ENCODE data around the gene AHRR. TPM values are rescaled to one million over a fixed set of nuclear protein-coding genes. Genes with fewer than 3 reads are reported as not detected.
A peak's percentile ranks its signal among the peaks of the same experiment; 100 is the strongest.
"Not testable (repeated sequence)": the region's sequence is repeated elsewhere in the genome, so short reads cannot be mapped to it uniquely, and the experiment has no call there.

AHRR gene
- total RNA-seq, 1 donor from 2014 or later, result 10.5 TPM

DNA sequence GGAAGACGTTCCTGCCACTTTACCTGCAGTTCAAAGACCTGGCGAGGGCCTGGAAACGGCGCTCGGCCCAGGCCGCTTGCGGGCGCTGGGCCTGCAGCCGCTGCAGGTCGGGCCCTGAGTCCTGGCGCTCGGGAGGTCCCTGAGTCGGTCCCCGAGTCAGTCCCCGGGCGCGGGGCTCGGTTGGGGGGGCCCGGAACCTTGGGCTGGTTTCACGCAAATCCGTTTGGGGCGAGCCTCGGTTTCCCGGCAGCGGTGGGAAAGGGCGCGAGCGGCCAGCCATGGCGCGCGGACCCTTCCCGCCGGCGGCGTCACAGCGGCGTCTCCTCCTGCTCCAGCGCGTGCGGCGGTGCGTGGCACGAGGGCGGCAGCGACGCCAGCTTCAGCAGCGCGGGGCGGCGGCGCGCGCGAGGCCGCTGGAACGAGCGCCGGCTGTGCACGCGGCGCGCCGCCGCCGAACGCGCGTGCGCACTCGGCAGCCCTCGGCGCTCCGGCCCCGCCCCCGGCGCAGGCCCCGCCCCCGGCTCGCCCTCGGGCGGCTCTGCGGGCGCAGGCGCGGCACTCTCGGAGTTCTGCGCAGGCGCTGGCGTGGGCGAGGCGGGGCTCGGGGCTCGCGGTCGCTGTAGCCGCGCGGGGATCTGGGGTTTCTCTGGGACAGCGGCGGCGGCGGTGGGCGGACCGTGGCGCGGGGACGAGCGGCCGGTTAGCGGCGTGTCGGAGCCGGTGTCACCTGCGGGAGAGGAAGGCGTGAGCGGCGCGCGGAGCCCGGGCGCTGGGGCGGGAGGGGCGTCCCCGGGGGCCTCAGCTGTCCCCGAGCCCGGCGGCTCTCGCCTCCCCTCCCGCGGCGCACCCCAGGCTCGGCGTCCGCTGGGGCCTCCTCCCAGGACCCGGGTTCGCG lies 151.4 kb downstream of the AHRR start:
- Mint-ChIP-seq H3K4me1 (ENCODE audit: low read depth, unreplicated experiment) (peaks cover 4% of the 10 kb centered on the region), H3K4me3 (ENCODE audit: unreplicated experiment) (peak overlapping the region; percentile 74), H3K27me3 (ENCODE audit: low read depth, unreplicated experiment) (peaks cover 8% of the 10 kb centered on the region), H3K9me3 (ENCODE audit: unreplicated experiment) (no peaks in the 10 kb centered on the region), H3K36me3 (ENCODE audit: low read depth, unreplicated experiment) (peaks cover 8% of the 10 kb centered on the region), H3K27ac (ENCODE audit: unreplicated experiment) (no peak overlapping the region)
- peaks cover 17% of the 10 kb centered on the region for H3K4me1 ChIP-seq (ENCODE audit: insufficient read depth, low read length)
- peak overlapping the region; percentile 73 for H3K27ac ChIP-seq (ENCODE audit: low read depth, low read length)
- peaks cover 8% of the 10 kb centered on the region for H3K36me3 ChIP-seq (ENCODE audit: insufficient read depth, low read length)
- H3K27me3 ChIP-seq (ENCODE audit: insufficient read depth, low read length), result peaks cover 6% of the 10 kb centered on the region
- peak overlapping the region; percentile 78 for H3K4me3 ChIP-seq (ENCODE audit: insufficient read depth, low read depth, low read length)
- peak overlapping the region; percentile 88 for H3K9ac ChIP-seq (ENCODE audit: low read length)
- peak overlapping the region; percentile 63 for H2AFZ ChIP-seq (ENCODE audit: low read depth, low read length)
- peaks cover 28% of the 10 kb centered on the region for H4K20me1 ChIP-seq (ENCODE audit: insufficient read depth, low read length)
- TF ChIP-seq CTCF (IDR thresholded peaks at IDR 0.05; ENCODE audit: insufficient read depth, low read depth, low read length) (no peak), EZH2 (IDR thresholded peaks at IDR 0.05; ENCODE audit: insufficient read depth, low read length) (no peak)
- peak overlapping the region; percentile 98 for H3K4me2 ChIP-seq (ENCODE audit: low read length)
- FAIRE-seq (no peak), DNase-seq (ENCODE audit: low read depth) (peak; percentile 50)
- peaks cover 20% of the 10 kb centered on the region for H3K79me2 ChIP-seq (ENCODE audit: insufficient read depth, low read length)
- H3K9me3 ChIP-seq (ENCODE audit: insufficient read depth, low read depth, low read length), result no peaks in the 10 kb centered on the region

- peaks cover 20% of the 10 kb centered on the region for H3K79me2 ChIP-seq (ENCODE audit: insufficient read depth, low read length)
- TF ChIP-seq EZH2 (IDR thresholded peaks at IDR 0.05; ENCODE audit: insufficient read depth, low read length), result no peak
- no peak for TF ChIP-seq CTCF (IDR thresholded peaks at IDR 0.05; ENCODE audit: insufficient read depth, low read depth, low read length)
- H3K9ac ChIP-seq (ENCODE audit: low read length), result peak overlapping the region; percentile 82
- H3K27ac ChIP-seq (ENCODE audit: low read depth, low read length), result peak overlapping the region; percentile 19
- H2AFZ ChIP-seq (ENCODE audit: low read depth, low read length), result no peak overlapping the region
- peaks cover 17% of the 10 kb centered on the region for H3K4me1 ChIP-seq (ENCODE audit: insufficient read depth, low read length)
- FAIRE-seq (no peak), DNase-seq (ENCODE audit: low read depth) (peak; percentile 32)
- Mint-ChIP-seq H3K27me3 (ENCODE audit: low read depth, unreplicated experiment) (peaks cover 8% of the 10 kb centered on the region), H3K4me1 (ENCODE audit: low read depth, unreplicated experiment) (peaks cover 4% of the 10 kb centered on the region), H3K4me3 (ENCODE audit: unreplicated experiment) (peak overlapping the region; percentile 87), H3K36me3 (ENCODE audit: low read depth, unreplicated experiment) (peaks cover 7% of the 10 kb centered on the region), H3K27ac (ENCODE audit: unreplicated experiment) (no peak overlapping the region), H3K9me3 (ENCODE audit: unreplicated experiment) (no peaks in the 10 kb centered on the region)
- peaks cover 28% of the 10 kb centered on the region for H4K20me1 ChIP-seq (ENCODE audit: insufficient read depth, low read length)
- H3K36me3 ChIP-seq (ENCODE audit: insufficient read depth, low read length), result peaks cover 8% of the 10 kb centered on the region
- H3K9me3 ChIP-seq (ENCODE audit: insufficient read depth, low read depth, low read length), result no peaks in the 10 kb centered on the region
- H3K4me3 ChIP-seq (ENCODE audit: insufficient read depth, low read depth, low read length), result peak overlapping the region; percentile 64
- H3K27me3 ChIP-seq (ENCODE audit: insufficient read depth, low read length), result peaks cover 6% of the 10 kb centered on the region
- peak overlapping the region; percentile 93 for H3K4me2 ChIP-seq (ENCODE audit: low read length)
These were observed 152.2 kb downstream of the AHRR start for GRCh38 chr5:473551-474192.

DNA sequence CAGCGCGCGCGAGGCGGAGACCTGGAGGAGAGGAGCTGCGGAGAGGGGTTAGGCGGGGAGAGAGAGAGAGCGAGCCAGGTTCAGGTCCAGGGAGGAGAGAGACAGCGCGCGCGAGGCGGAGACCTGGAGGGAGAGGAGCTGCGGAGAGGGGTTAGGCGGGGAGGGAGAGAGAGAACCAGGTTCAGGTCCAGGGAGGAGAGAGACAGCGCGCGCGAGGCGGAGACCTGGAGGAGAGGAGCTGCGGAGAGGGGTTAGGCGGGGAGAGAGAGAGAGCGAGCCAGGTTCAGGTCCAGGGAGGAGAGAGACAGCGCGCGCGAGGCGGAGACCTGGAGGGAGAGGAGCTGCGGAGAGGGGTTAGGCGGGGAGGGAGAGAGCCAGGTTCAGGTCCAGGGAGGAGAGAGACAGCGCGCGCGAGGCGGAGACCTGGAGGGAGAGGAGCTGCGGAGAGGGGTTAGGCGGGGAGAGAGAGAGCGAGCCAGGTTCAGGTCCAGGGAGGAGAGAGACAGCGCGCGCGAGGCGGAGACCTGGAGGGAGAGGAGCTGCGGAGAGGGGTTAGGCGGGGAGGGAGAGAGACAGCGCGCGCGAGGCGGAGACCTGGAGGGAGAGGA lies 152.8 kb downstream of the AHRR start:
- not testable (repeated sequence) for H3K4me1 Mint-ChIP-seq (ENCODE audit: low read depth, unreplicated experiment); H3K27ac Mint-ChIP-seq (ENCODE audit: unreplicated experiment); H3K36me3 Mint-ChIP-seq (ENCODE audit: low read depth, unreplicated experiment); DNase-seq (ENCODE audit: low read depth); H3K27me3 ChIP-seq (ENCODE audit: insufficient read depth, low read length); H3K27me3 Mint-ChIP-seq (ENCODE audit: low read depth, unreplicated experiment); FAIRE-seq; H3K9me3 ChIP-seq (ENCODE audit: insufficient read depth, low read depth, low read length); H2AFZ ChIP-seq (ENCODE audit: low read depth, low read length); H3K36me3 ChIP-seq (ENCODE audit: insufficient read depth, low read length); H3K27ac ChIP-seq (ENCODE audit: low read depth, low read length); H3K9me3 Mint-ChIP-seq (ENCODE audit: unreplicated experiment)
- peaks cover 20% of the 10 kb centered on the region for H3K79me2 ChIP-seq (ENCODE audit: insufficient read depth, low read length)
- peak overlapping the region; percentile 64 for H3K4me3 ChIP-seq (ENCODE audit: insufficient read depth, low read depth, low read length)
- peaks cover 17% of the 10 kb centered on the region for H3K4me1 ChIP-seq (ENCODE audit: insufficient read depth, low read length)
- H4K20me1 ChIP-seq (ENCODE audit: insufficient read depth, low read length), result peaks cover 28% of the 10 kb centered on the region
- H3K4me2 ChIP-seq (ENCODE audit: low read length), result peak overlapping the region; percentile 93
- H3K9ac ChIP-seq (ENCODE audit: low read length), result peak overlapping the region; percentile 82
- peak overlapping the region; percentile 66 for H3K4me3 Mint-ChIP-seq (ENCODE audit: unreplicated experiment)
